A673 (cell line): ENCODE results near the gene RAC2. TPM values are rescaled to one million over a fixed set of nuclear protein-coding genes. Genes with fewer than 3 reads are reported as not detected.

ENCODE experiments used
- BruUV-seq: library from RNA; stranded (reverse); fragments of 400-500 nt; replicated peaks from 2 replicates; lab custom pipeline; 2021; lab: Mats Ljungman, UMichigan
- CTCF ChIA-PET: fragments of 300-600 bp; sonication (Branson Sonifier 250); formaldehyde crosslinking; loops from one replicate; lab custom pipeline; 2022; ENCODE audit warnings: antibody characterized with exemption; lab: Charles Lee
- POLR2A ChIA-PET: fragments of 300-600 bp; sonication (Branson Sonifier 250); formaldehyde crosslinking; loops from one replicate; lab custom pipeline; 2022; ENCODE audit warnings: antibody characterized with exemption; ENCODE audit not compliant: low non-redundant PET; lab: Charles Lee
- DNase-seq: peaks from one replicate; pipeline ENCODE4 v3.0.0-alpha.2; 2015; ENCODE audit warnings: low spot score
- H3K27ac ChIP-seq: fragments of 200-600 bp; sonication (generic); 2 replicates; pipeline ENCODE4 v1.5.1; 2016; ENCODE audit warnings: mixed run types, low read depth, mild to moderate bottlenecking, mixed read lengths, antibody characterized with exemption, low read length; ENCODE audit not compliant: poor library complexity, severe bottlenecking
- H3K27me3 ChIP-seq: fragments of 200-600 bp; sonication (generic); replicated peaks from 2 replicates; pipeline ENCODE4 v1.6.1; 2017; ENCODE audit warnings: mixed run types, low read depth, mild to moderate bottlenecking, mixed read lengths, antibody characterized with exemption, low read length; ENCODE audit not compliant: insufficient read depth, poor library complexity
- H3K36me3 ChIP-seq: fragments of 200-600 bp; sonication (generic); 2 replicates; pipeline ENCODE4 v1.6.1; 2016; ENCODE audit warnings: mixed run types, mild to moderate bottlenecking, mixed read lengths, antibody characterized with exemption, low read length; ENCODE audit not compliant: insufficient read depth, poor library complexity, severe bottlenecking
- H3K4me1 ChIP-seq: fragments of 200-600 bp; sonication (generic); 2 replicates; pipeline ENCODE4 v1.6.1; 2017; ENCODE audit warnings: mixed run types, mild to moderate bottlenecking, mixed read lengths, antibody characterized with exemption, low read length; ENCODE audit not compliant: insufficient read depth, poor library complexity, severe bottlenecking
- H3K4me3 ChIP-seq: fragments of 200-600 bp; sonication (generic); 2 replicates; pipeline ENCODE4 v1.5.1; 2016; ENCODE audit warnings: low read depth, mixed run types, mild to moderate bottlenecking, mixed read lengths, low read length; ENCODE audit not compliant: poor library complexity, severe bottlenecking
- H3K9me3 ChIP-seq: fragments of 200-600 bp; sonication (generic); 2 replicates; pipeline ENCODE4 v1.6.1; 2016; ENCODE audit warnings: mixed run types, low read depth, mild to moderate bottlenecking, mixed read lengths, antibody characterized with exemption, low read length; ENCODE audit not compliant: poor library complexity, severe bottlenecking
- EZH2 ChIP-seq: fragments of 200-600 bp; sonication (generic); IDR thresholded peaks from 2 replicates; pipeline ENCODE4 v1.6.1; 2017; ENCODE audit warnings: borderline replicate concordance, low read depth, mild to moderate bottlenecking, mixed read lengths, antibody characterized with exemption, low read length; ENCODE audit not compliant: poor library complexity, severe bottlenecking
- intact Hi-C: fragments of 100-400 bp; cut with micrococcal nuclease; formaldehyde crosslinking; loops from one replicate; pipeline ENCODE4 v1.10.0; 2022; ENCODE audit not compliant: unreplicated experiment
- total RNA-seq: library from RNA; stranded (reverse); gene quantifications from 2 replicates; pipeline ENCODE4 v1.2.3, GENCODE V29; 2021
- TF ChIP-seq, protein P1 (sequence below): fragments of 300-800, 200-600 bp; sonication (generic); conservative IDR thresholded peaks from 2 replicates; pipeline ENCODE4 v1.5.1; 2017; ENCODE audit warnings: low read depth, mild to moderate bottlenecking, antibody characterized with exemption, low read length, moderate library complexity, mixed read lengths

RAC2 gene
- total RNA-seq, 1 experiment from 2014 or later: 4.0 TPM

DNA sequence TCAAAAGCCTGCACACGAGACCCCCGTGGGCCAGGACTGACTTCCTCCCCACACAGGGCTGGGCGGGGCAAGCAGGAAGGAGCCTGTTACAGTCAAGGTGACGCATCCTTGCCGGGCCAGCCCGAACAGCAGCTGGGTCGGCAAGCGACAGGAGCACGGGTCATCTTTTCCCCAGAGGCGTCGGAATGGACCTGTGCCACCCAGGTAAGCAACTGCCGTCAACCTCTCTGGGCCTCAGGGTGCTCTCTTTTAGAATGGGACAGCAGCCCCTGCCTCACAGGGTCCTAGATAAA lies 38.3 kb upstream of the RAC2 start, which contains the start of gene CYTH4:
Gene CYTH4, plus strand, starts transcription at position 124 of the 293 bp plus-strand sequence. Its CDS starts 62 bp downstream, at position 186.
- Histone ChIP-seq H3K27ac (no peak within 1 kb of the TSS), H3K4me3 (no peak within 1 kb of the TSS), H3K27me3 (no peaks in the 10 kb centered on the region), H3K4me1 (no peaks in the 10 kb centered on the region), H3K36me3 (no peaks in the 10 kb centered on the region), H3K9me3 (no peaks in the 10 kb centered on the region)
- no TSS peak for BruUV-seq
- CTCF ChIA-PET: no interaction called here
- TF ChIP-seq EZH2: no peak
- TF ChIP-seq, protein P1, sequence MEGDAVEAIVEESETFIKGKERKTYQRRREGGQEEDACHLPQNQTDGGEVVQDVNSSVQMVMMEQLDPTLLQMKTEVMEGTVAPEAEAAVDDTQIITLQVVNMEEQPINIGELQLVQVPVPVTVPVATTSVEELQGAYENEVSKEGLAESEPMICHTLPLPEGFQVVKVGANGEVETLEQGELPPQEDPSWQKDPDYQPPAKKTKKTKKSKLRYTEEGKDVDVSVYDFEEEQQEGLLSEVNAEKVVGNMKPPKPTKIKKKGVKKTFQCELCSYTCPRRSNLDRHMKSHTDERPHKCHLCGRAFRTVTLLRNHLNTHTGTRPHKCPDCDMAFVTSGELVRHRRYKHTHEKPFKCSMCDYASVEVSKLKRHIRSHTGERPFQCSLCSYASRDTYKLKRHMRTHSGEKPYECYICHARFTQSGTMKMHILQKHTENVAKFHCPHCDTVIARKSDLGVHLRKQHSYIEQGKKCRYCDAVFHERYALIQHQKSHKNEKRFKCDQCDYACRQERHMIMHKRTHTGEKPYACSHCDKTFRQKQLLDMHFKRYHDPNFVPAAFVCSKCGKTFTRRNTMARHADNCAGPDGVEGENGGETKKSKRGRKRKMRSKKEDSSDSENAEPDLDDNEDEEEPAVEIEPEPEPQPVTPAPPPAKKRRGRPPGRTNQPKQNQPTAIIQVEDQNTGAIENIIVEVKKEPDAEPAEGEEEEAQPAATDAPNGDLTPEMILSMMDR: no peak
- DNase-seq: no peak
- POLR2A ChIA-PET: no interaction called here
- intact Hi-C loops: no loop called here

DNA sequence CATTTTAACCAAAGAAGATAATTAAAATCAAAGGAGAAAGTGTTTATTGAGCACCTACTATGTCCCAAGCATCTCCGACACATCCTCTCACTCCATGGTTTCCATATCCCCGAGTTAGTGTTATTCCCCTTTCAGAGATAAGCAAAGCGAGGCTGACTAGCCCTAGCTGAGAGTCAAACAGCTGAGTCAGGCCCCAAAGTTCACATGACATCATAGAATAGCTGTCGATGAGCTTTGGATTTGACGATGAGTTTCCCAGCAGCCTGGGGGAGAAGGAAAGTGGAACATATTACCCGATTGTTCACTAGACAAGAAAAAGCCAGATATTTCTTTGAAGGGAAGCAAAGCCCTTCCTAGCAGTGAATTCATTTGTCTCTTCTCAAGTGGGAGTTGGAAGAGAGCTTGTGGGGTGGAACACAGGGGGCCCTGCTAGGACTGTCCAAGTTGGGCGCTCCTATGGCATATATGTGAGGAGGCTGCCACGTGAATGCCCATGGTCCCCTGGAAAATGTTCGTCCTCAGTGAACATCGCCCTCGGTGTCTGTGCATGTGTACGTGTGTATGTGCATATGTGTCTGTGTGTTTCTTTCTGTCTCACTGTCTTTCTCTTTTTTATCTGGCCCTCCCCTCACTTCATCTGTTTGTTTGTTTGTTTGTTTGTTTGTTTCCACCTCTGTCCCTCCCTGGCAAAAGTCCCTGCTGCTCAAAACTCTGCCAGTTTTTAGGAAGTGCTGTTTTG lies 37.7 kb upstream of the RAC2 start:
- TF ChIP-seq EZH2: no peak
- TF ChIP-seq, protein P1: no peak
- Histone ChIP-seq H3K36me3 (no peaks in the 10 kb centered on the region), H3K27ac (no peak overlapping the region), H3K4me3 (no peak overlapping the region), H3K9me3 (no peaks in the 10 kb centered on the region), H3K27me3 (no peaks in the 10 kb centered on the region), H3K4me1 (no peaks in the 10 kb centered on the region)
- intact Hi-C loops: no loop called here
- DNase-seq: no peak
- ChIA-PET CTCF (no interaction called here), POLR2A (no interaction called here)
- no TSS peak for BruUV-seq

DNA sequence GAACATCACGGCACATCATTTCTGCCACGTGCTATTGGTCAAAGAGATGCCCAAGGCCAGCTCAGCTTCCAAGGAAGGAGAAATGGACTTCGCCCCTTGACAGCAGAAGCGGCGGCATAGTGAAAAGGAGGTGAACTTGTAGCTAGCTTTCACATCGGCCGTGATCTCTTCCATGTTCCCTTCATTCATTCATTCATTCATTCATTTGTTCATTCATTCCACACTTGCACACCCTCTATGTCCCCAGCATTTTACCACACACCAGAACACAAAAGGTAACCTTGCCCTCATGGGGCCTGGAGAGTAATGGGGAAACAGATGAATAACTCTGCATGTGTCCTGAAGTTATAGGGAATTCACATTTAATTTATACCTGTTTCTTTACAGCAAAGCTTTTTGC lies 37.1 kb upstream of the RAC2 start:
- ChIA-PET POLR2A (no interaction called here), CTCF (interaction anchor here (0.6 kb wide), 1 partner anchor 191 kb away, joined by 3 read pairs; no protein-coding TSS in a partner anchor)
- Histone ChIP-seq H3K4me3 (no peak overlapping the region), H3K27ac (no peak overlapping the region), H3K9me3 (no peaks in the 10 kb centered on the region), H3K27me3 (no peaks in the 10 kb centered on the region), H3K4me1 (no peaks in the 10 kb centered on the region), H3K36me3 (no peaks in the 10 kb centered on the region)
- intact Hi-C loops: no loop called here
- no peak for TF ChIP-seq EZH2
- TF ChIP-seq, protein P1: no peak
- no TSS peak for BruUV-seq
- DNase-seq: no peak
